GM18519 (cell line): Measurements from ENCODE around the gene TRIM32.

Experiments used
- ATAC-seq: cut with Tn5 transposase; IDR thresholded peaks from one replicate; pipeline ENCODE4 v1.9.1; 2021; ENCODE audit warnings: mild to moderate bottlenecking, moderate library complexity; ENCODE audit not compliant: unreplicated experiment, low FRiP score

The TRIM32 gene, protein sequence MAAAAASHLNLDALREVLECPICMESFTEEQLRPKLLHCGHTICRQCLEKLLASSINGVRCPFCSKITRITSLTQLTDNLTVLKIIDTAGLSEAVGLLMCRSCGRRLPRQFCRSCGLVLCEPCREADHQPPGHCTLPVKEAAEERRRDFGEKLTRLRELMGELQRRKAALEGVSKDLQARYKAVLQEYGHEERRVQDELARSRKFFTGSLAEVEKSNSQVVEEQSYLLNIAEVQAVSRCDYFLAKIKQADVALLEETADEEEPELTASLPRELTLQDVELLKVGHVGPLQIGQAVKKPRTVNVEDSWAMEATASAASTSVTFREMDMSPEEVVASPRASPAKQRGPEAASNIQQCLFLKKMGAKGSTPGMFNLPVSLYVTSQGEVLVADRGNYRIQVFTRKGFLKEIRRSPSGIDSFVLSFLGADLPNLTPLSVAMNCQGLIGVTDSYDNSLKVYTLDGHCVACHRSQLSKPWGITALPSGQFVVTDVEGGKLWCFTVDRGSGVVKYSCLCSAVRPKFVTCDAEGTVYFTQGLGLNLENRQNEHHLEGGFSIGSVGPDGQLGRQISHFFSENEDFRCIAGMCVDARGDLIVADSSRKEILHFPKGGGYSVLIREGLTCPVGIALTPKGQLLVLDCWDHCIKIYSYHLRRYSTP

GRCh38 chr9:116687074-116687753 lies at the start of gene TRIM32:
TRIM32 (plus strand) TSS chr9:116687305; CDS start chr9:116697743, 10,438 bp downstream.
- peak; percentile 98 for ATAC-seq

GRCh38 chr9:116639251-116639741 lies 47.8 kb upstream of the TRIM32 start:
- no peak for ATAC-seq

DNA sequence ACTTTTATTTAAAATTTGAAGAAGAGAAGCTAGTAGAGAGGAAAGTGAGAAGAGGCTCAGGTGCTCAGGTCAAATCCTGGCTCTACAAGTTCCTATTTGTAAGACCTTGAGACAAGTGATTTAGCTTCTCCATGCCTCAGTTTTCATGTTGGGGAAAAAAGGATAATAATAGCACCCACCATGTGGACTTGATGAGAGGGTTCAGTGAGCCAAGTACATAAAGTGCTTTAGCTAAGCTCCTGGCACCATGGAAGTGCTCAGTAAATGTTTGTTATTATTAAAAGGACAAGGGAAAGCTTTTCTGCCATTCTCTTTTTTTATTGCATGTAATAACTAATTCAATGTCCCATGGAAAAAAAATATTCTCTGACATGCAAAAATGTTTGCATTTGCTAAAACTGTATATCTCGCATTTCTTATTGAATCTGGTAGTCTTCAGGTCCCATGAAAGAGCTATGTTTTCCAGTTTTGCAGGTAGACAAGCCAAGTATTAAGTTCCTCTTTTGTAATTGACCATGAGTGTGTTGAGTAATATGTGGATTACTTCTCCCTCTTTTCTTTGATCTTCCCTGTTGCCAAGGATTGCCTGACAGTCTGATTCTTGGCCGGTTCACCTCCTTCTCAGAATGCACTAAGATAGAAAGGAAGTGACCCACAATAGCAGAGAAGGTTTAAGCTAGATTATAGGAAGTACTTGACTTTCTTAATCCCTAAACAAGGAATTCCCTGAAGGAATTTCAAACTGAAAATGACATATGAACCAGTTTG lies 45.6 kb upstream of the TRIM32 start:
- ATAC-seq: no peak

DNA sequence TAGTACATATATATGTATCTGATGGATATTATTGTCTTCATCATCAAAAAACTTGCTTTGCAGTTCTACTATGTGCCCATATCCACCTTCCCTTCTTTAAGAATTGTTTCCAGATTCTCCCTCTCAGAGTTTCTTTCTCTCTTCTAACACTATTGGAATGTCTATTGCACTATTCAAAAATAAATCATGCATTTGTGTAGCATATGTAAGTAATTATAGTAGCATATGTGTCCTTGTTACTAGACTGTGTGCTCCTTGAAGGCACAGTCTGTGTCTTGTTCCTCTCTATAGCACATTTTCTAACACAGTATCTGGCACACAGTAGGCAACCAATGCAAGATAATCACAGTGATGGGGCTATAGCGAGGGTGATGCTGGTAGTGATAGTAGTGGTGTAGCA lies 43.4 kb upstream of the TRIM32 start:
- no peak for ATAC-seq

- ATAC-seq: no peak
Measured at GRCh38 chr9:116644091-116644688, 42.9 kb upstream of the TRIM32 start.

- ATAC-seq: peak; percentile 46
Measured at GRCh38 chr9:116646661-116647514, 40.2 kb upstream of the TRIM32 start.

GRCh38 chr9:116647515-116647809 lies 39.6 kb upstream of the TRIM32 start:
- peak; percentile 15 for ATAC-seq

DNA sequence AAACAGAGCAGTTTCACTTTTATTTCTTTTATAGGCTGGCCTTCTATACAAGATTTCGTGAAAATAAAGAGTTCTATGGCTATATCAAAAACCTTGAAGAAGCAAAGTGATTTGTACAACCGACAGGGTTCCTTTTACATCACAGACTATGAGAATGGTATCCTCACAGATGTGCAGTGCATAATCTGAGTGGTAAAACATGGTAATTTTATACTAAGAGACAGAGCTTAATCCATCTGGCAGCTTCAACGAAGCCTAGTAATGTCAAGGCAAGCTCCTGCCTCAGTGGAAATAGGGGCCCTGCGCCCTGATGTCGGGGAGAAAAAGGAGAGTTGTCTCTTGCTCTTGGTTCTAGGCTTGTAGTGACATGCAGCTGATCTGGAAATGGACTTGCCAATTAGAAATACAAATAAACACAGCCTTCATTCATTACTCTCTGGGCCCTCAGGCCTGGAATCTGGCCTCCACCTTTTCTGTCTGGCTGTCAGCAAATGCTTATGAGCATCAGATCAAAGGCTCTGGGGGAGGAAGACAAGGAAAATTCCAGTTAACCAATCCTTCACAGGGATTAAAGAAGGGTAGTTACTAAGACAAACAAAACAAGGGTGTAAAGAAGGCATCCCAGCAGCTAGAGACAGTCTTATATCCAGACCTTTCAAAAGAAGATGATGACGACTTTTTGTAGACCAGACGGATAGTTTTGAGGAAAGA lies 33.6 kb upstream of the TRIM32 start:
- ATAC-seq: no peak

- ATAC-seq: no peak
Measured at GRCh38 chr9:116654059-116654355, 33.1 kb upstream of the TRIM32 start.

DNA sequence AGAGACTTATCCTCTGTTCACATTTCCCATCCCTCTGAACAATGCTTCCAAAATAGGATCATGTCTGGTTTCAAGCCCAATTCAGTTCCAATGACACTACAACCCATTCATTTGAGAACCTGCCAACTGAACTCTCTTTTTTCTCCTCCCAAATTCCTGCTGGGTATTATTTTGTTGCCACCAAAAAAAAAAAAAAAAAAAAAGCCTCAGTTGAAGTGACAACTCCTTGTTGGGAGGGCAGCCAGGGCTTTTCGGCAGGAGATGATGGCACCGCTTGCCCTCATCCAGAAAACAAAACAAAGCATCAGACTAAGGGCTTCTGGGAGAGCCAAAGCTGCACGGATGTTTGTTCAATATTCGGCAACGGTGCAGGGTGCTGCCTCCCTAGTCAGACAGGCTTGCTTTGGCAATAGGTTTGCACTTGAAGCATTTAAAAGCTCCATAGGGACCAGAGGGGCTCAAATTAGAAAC lies 30.6 kb upstream of the TRIM32 start:
- ATAC-seq: no peak

DNA sequence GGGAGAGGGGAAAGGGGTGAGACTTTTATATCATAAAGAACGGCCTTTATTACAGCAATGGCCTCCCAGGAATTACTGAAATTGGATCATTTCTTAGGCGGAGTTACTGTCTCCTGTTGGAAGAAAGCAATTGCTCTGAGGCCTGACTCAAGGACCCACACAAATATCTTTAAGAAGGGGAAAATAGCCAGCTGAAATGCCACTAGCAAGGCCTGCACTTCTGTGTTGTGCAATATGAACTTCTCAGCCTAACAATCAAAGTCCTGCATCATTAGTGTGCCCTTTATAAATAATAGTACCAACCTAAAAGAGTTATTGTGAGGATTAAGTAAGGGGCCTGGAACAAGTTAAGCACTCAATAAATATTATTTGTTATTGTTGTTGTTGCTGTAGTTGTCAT lies 30.1 kb upstream of the TRIM32 start:
- no peak for ATAC-seq

- ATAC-seq: no peak
Measured at GRCh38 chr9:116658265-116658664, 28.8 kb upstream of the TRIM32 start.

DNA sequence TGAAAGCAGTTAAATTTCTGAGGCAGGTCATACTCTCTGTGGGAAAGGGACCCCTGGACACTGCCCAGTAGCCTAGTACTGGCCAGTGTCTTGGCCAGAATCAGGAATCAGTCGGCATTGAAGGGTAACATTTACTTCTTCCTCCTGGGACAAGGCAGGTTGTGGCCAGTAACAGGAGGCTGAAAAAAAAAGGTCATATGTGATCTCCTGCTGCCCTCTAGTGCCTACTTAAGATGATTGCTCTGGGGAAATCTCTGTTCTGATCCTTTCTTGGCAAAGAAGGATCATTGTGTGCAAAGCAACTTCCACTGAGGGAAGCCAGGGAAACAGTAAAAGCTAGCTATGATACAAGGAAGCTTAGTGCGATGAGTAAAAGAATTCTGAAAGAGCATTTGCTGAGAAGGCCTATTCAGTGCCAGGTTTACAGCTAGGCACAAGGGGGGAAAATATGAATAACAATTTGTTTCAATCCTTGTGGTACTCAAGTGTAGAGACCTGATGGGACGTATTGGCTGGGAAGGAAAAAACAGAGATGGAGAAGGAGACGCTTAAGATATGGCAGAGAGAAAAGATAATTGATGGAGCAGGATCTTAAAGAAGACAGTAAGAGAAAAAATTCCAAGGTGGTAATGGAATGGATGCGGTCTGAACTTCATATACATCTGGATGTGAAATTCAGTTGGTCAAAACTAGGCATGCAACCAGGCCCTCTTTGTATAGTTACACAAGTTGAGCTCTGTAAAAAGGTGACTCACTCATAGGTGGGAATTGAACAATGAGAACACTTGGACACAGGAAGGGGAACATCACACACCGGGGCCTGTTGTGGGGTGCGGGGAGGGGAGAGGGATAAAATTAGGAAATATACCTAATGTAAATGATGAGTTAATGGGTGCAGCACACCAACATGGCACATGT lies 25.8 kb upstream of the TRIM32 start:
- ATAC-seq: peak; percentile 83

- ATAC-seq: no peak
Measured at GRCh38 chr9:116662646-116663310, 24.3 kb upstream of the TRIM32 start.

DNA sequence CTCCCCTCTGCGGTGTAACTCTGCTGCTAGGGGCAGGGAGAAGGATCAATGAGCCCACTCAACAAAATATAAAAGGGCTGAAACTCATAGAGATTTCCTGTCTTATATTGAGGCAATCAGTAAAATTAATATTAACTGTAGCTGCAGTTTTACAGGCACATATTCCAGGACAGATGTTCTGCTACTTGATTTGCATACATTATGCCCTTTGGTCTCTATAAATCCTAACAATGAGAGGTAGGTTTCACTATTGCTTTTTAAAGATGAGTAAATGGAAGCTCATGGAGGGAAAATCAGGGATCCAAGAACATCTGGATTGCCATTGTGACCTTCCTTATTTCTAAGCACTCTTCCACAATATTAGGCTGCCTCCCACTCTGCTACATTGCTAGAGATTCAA lies 23.5 kb upstream of the TRIM32 start:
- ATAC-seq: no peak

DNA sequence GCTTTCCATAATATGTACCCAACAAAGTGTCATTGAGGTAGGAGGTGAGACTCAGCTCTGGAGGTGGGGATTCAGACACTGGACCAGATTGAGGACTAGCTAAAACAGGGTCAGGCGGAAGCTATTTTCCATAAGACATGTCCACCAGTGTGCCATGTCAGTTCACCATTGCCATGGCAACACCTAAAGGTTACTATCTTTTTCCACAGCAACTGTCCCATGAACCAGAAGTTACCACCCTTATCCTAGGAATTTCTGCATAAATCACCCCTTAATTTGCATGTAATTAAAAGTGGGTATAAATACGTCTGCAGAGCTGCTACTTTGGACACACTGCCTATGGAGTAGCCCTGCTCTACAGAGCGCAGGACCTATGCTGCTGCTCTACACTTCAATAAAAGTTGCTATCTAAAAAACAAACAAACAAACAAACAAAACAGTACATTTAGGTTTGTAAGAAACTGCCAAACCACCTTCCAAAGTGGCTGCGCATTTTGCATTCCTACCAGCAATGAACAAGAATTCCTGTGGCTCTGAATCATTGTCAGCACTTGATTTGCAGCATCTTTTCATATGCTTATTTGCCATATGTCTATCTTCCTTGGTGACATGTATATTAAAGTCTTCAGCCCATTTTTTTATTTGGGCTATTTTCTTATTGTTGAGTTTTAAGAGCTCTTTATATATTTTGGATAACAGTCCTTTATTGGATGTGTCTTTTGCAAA lies 18.0 kb upstream of the TRIM32 start:
- no peak for ATAC-seq

GRCh38 chr9:116671605-116672004 lies 15.5 kb upstream of the TRIM32 start:
- no peak for ATAC-seq
